Endothelial cell of umbilical vein (primary cell): Measurements from ENCODE around the gene FRG2B.
"Not testable (repeated sequence)": the region's sequence is repeated elsewhere in the genome, so short reads cannot be mapped to it uniquely, and the experiment has no call there.

Experiments used
- EZH2 ChIP-seq: IDR thresholded peaks from 2 replicates; pipeline ENCODE4 v1.6.1; 2012; ENCODE audit warnings: borderline replicate concordance, low read depth, mild to moderate bottlenecking, moderate library complexity, low read length, inconsistent platforms; ENCODE audit not compliant: severe bottlenecking
- GATA2 ChIP-seq: IDR thresholded peaks from 2 replicates; pipeline ENCODE4 v1.7.0; 2011; ENCODE audit warnings: low read depth, mild to moderate bottlenecking, moderate library complexity, mixed read lengths, low read length; ENCODE audit not compliant: insufficient read length, insufficient read depth
- JUN ChIP-seq: IDR thresholded peaks from 2 replicates; pipeline ENCODE4 v1.6.1; 2011; ENCODE audit warnings: borderline replicate concordance, low read depth; ENCODE audit not compliant: insufficient read length, insufficient read depth
- MYC ChIP-seq: IDR thresholded peaks from one replicate; pipeline ENCODE4 v1.6.1; 2011; ENCODE audit warnings: mild to moderate bottlenecking, low read depth, low read length
- POLR2A ChIP-seq: IDR thresholded peaks from 2 replicates; pipeline ENCODE4 v1.6.1; 2012; ENCODE audit warnings: low read depth, mild to moderate bottlenecking, control low read depth, low read length
- POLR2AphosphoS5 ChIP-seq: IDR thresholded peaks from 2 replicates; pipeline ENCODE4 v1.6.1; 2012; ENCODE audit warnings: low read depth, mild to moderate bottlenecking, control low read depth, low read length, moderate library complexity; ENCODE audit not compliant: insufficient read depth
- TF ChIP-seq, protein P1 (sequence below), 2 donors: IDR thresholded peaks; 1 replicate in 1 of 2; 2 replicates in 1 of 2; pipeline ENCODE4 v1.5.1; 2011; ENCODE audit warnings: low read length in 2 of 2, mild to moderate bottlenecking in 2 of 2, moderate library complexity in 2 of 2, control low read depth in 1 of 2, inconsistent platforms in 1 of 2, low read depth in 1 of 2; ENCODE audit not compliant: insufficient read depth in 1 of 2; ENCODE audit errors: extremely low read depth in 1 of 2
- TF ChIP-seq, protein P2 (sequence below): IDR thresholded peaks from 2 replicates; pipeline ENCODE4 v1.6.1; 2011; ENCODE audit not compliant: insufficient read depth, insufficient read length

DNA sequence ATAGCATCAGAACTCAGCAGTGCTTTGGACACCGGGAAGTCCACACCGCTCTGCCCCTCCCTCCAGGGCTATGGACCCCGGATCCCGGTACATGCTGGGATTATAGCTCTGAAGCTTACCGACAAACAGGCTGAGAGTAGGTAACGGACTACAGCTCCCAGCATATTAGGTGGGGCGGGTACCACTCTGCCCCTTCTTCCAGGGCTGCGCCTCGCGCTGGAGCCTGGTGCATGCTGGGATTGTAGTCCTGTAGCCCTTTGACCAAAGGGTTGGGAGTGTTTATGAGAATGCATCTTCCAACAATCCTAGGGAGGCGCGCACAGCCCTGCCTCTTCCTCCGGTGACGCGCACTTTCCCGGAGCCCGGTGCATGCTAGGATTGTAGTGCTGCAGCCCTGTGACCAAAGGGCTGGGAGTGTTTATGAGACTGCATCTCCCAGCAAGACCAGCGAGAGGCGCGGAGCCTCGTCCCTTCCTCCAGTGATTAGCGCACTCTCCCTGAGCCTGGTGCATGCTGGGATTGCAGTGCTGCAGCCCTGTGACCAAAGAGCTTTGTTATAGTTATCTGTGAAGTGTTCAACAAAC is 22.4 kb upstream of the FRG2B start:
- TF ChIP-seq EZH2, JUN, POLR2AphosphoS5, POLR2A, MYC, GATA2: not testable (repeated sequence)
- TF ChIP-seq, protein P1, sequence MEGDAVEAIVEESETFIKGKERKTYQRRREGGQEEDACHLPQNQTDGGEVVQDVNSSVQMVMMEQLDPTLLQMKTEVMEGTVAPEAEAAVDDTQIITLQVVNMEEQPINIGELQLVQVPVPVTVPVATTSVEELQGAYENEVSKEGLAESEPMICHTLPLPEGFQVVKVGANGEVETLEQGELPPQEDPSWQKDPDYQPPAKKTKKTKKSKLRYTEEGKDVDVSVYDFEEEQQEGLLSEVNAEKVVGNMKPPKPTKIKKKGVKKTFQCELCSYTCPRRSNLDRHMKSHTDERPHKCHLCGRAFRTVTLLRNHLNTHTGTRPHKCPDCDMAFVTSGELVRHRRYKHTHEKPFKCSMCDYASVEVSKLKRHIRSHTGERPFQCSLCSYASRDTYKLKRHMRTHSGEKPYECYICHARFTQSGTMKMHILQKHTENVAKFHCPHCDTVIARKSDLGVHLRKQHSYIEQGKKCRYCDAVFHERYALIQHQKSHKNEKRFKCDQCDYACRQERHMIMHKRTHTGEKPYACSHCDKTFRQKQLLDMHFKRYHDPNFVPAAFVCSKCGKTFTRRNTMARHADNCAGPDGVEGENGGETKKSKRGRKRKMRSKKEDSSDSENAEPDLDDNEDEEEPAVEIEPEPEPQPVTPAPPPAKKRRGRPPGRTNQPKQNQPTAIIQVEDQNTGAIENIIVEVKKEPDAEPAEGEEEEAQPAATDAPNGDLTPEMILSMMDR (IDR thresholded peaks at IDR 0.05; ENCODE audit: extremely low read depth in 1 of 2, insufficient read depth in 1 of 2, low read depth in 1 of 2, low read length in 2 of 2), result not testable (repeated sequence)
- TF ChIP-seq, protein P2, sequence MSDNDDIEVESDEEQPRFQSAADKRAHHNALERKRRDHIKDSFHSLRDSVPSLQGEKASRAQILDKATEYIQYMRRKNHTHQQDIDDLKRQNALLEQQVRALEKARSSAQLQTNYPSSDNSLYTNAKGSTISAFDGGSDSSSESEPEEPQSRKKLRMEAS, result not testable (repeated sequence)
